SU-DHL-6 (cell line): ENCODE measurements around the gene ATP6V1C2.

Experiments
- H2AFZ ChIP-seq: fragments of 200-600 bp; sonication (generic); 2 replicates; pipeline ENCODE4 v1.6.1; 2014; ENCODE audit warnings: low read depth, mild to moderate bottlenecking, moderate library complexity, mixed read lengths, antibody characterized with exemption, low read length; ENCODE audit not compliant: severe bottlenecking
- H3F3A ChIP-seq: fragments of 200-600 bp; shearing (Covaris generic); 2 replicates; pipeline ENCODE4 v1.6.0; 2016; ENCODE audit warnings: antibody characterized with exemption, mild to moderate bottlenecking; ENCODE audit not compliant: insufficient read depth
- H3K27ac ChIP-seq: fragments of 200-600 bp; sonication (generic); 2 replicates; pipeline ENCODE4 v1.5.1; 2016; ENCODE audit warnings: low read depth, mild to moderate bottlenecking, low read length, moderate library complexity, mixed read lengths
- H3K27me3 ChIP-seq: fragments of 200-600 bp; sonication (generic), shearing (Covaris generic); 2 replicates; pipeline ENCODE4 v1.6.0; 2014; ENCODE audit warnings: mild to moderate bottlenecking, low read length
- H3K36me3 ChIP-seq: fragments of 200-600 bp; sonication (generic); 2 replicates; pipeline ENCODE4 v1.6.1; 2014; ENCODE audit warnings: mild to moderate bottlenecking, low read length, mixed read lengths
- H3K4me2 ChIP-seq: fragments of 300-600, 200-600 bp; shearing (Covaris generic), sonication (generic); 2 replicates; pipeline ENCODE4 v1.6.0; 2014; ENCODE audit warnings: low read length, low read depth, mild to moderate bottlenecking; ENCODE audit not compliant: poor library complexity, severe bottlenecking
- H3K4me3 ChIP-seq: fragments of 200-600 bp; sonication (generic); 2 replicates; pipeline ENCODE4 v1.5.1; 2014; ENCODE audit warnings: antibody characterized with exemption, low read length, mild to moderate bottlenecking, mixed read lengths; ENCODE audit not compliant: insufficient read depth, poor library complexity, severe bottlenecking
- H3K79me2 ChIP-seq: fragments of 200-600 bp; sonication (generic); 2 replicates; pipeline ENCODE4 v1.6.1; 2014; ENCODE audit warnings: mild to moderate bottlenecking, low read length, moderate library complexity; ENCODE audit not compliant: insufficient read depth
- H3K9ac ChIP-seq: fragments of 200-600 bp; sonication (generic); 2 replicates; pipeline ENCODE4 v1.7.0; 2014; ENCODE audit warnings: mild to moderate bottlenecking, low read length
- H3K9me2 ChIP-seq: fragments of 200-600 bp; sonication (generic); replicated peaks from 2 replicates; pipeline ENCODE4 v1.6.1; 2014; ENCODE audit warnings: low read length; ENCODE audit not compliant: insufficient read depth
- H3K9me3 ChIP-seq: fragments of 200-600 bp; sonication (generic); 2 replicates; pipeline ENCODE4 v1.6.1; 2014; ENCODE audit warnings: low read length, mixed read lengths; ENCODE audit not compliant: insufficient read depth
- H4K20me1 ChIP-seq: fragments of 200-600 bp; sonication (generic); 2 replicates; pipeline ENCODE4 v1.6.1; 2014; ENCODE audit warnings: low read depth, mild to moderate bottlenecking, antibody characterized with exemption, low read length, moderate library complexity, mixed read lengths
- CTCF ChIP-seq: fragments of 200-600 bp; sonication (generic); IDR thresholded peaks from one replicate; pipeline ENCODE4 v1.5.1; 2017; ENCODE audit warnings: antibody characterized with exemption, mild to moderate bottlenecking, low read length, moderate library complexity; ENCODE audit not compliant: insufficient read depth, poor library complexity, severe bottlenecking
- EZH2phosphoT487 ChIP-seq: fragments of 200-600 bp; sonication (generic), shearing (Covaris generic); conservative IDR thresholded peaks from 2 replicates; pipeline ENCODE4 v1.6.1; 2018; ENCODE audit warnings: mild to moderate bottlenecking, antibody characterized with exemption, low read length, moderate library complexity, mixed read lengths

Gene ATP6V1C2

GRCh38 chr2:10721396-10722251 lies at the start of gene ATP6V1C2:
ATP6V1C2 (plus strand) TSS chr2:10721630; CDS start chr2:10722850, 1,220 bp downstream.
- Histone ChIP-seq H3K36me3 (no peaks in the 10 kb centered on the region), H3K9me3 (no peaks in the 10 kb centered on the region), H3K4me2 (peak within 1 kb of the TSS; percentile 62), H4K20me1 (no peaks in the 10 kb centered on the region), H3K9me2 (no peaks in the 10 kb centered on the region), H3K9ac (peak within 1 kb of the TSS; percentile 25; the same call in 1 of the 2 replicates), H3K4me3 (peak within 1 kb of the TSS; percentile 52), H3K27me3 (no peaks in the 10 kb centered on the region), H3F3A (no peaks in the 10 kb centered on the region), H2AFZ (no peak within 1 kb of the TSS), H3K79me2 (no peaks in the 10 kb centered on the region), H3K27ac (no peak within 1 kb of the TSS)
- TF ChIP-seq CTCF: no peak
- TF ChIP-seq EZH2phosphoT487: no peak

- no peak overlapping the region for H3K4me3 ChIP-seq
- peaks cover 6% of the 10 kb centered on the region; the same call in 1 of the 2 replicates for H3K36me3 ChIP-seq
- no peaks in the 10 kb centered on the region for H3K27me3 ChIP-seq
- no peak overlapping the region for H2AFZ ChIP-seq
- no peak overlapping the region for H3K4me2 ChIP-seq
- H3K79me2 ChIP-seq: peaks cover 15% of the 10 kb centered on the region
- H3K27ac ChIP-seq: no peak overlapping the region
- H3K9me2 ChIP-seq: no peaks in the 10 kb centered on the region
- no peaks in the 10 kb centered on the region for H4K20me1 ChIP-seq
- 0 out of 2 replicates have a peak, but pooled peaks cover 2% of the 10 kb centered on the region for H3F3A ChIP-seq
- no peak for TF ChIP-seq EZH2phosphoT487
- TF ChIP-seq CTCF: no peak
- H3K9ac ChIP-seq: no peak overlapping the region
- no peaks in the 10 kb centered on the region for H3K9me3 ChIP-seq
Observed at GRCh38 chr2:10675131-10675530, 46.3 kb upstream of the ATP6V1C2 start.

- H3K4me2 ChIP-seq: no peak overlapping the region
- no peaks in the 10 kb centered on the region for H3K9me2 ChIP-seq
- no peak overlapping the region for H3K4me3 ChIP-seq
- no peak for TF ChIP-seq CTCF
- no peak for TF ChIP-seq EZH2phosphoT487
- H3K27ac ChIP-seq: no peak overlapping the region
- no peak overlapping the region for H3K9ac ChIP-seq
- H2AFZ ChIP-seq: no peak overlapping the region
- H3K9me3 ChIP-seq: no peaks in the 10 kb centered on the region
- peaks cover 17% of the 10 kb centered on the region; the same call in 1 of the 2 replicates for H3K36me3 ChIP-seq
- no peaks in the 10 kb centered on the region for H3K27me3 ChIP-seq
- peaks cover 3% of the 10 kb centered on the region; the same call in 1 of the 2 replicates for H3F3A ChIP-seq
- H3K79me2 ChIP-seq: peaks cover 15% of the 10 kb centered on the region
- no peaks in the 10 kb centered on the region for H4K20me1 ChIP-seq
Observed at GRCh38 chr2:10678225-10678624, 43.2 kb upstream of the ATP6V1C2 start.
